Right lobe of liver (tissue), 6 donors: Measurements from ENCODE around the gene TNFSF12. TPM values are rescaled to one million over a fixed set of nuclear protein-coding genes. Genes with fewer than 3 reads are reported as not detected.
A peak's percentile ranks its signal among the peaks of the same experiment; 100 is the strongest.

Source experiments
- ATAC-seq, 4 donors: fragments of 200-7000 bp; cut with Tn5 transposase; one replicate each; pipeline ENCODE4 v1.9.1; 2020; ENCODE audit warnings: mild to moderate bottlenecking in 4 of 4, moderate library complexity in 4 of 4
- DNase-seq, 3 donors: peaks; one replicate each; pipeline ENCODE4 v3.0.0-alpha.2; 2020
- H3K27ac ChIP-seq, 3 donors: fragments of 200-600 bp; one replicate each; pipeline ENCODE4 v1.8.0; 2022
- H3K27me3 ChIP-seq, 2 donors: fragments of 200-600 bp; one replicate each; pipeline ENCODE4 v1.8.0; 2022
- H3K36me3 ChIP-seq, 4 donors: fragments of 200-600 bp; sonication (generic) in 1 of 4; one replicate each; pipeline versions ENCODE4 v1.5.1 to v1.8.0; 2017 to 2022; ENCODE audit warnings: control low read depth in 1 of 4
- H3K4me1 ChIP-seq, 4 donors: fragments of 200-600 bp; sonication (generic) in 1 of 4; one replicate each; pipeline versions ENCODE4 v1.5.1 to v1.8.0; 2017 to 2022; ENCODE audit warnings: control low read depth in 1 of 4
- H3K4me3 ChIP-seq, 3 donors: fragments of 200-600 bp; one replicate each; pipeline ENCODE4 v1.8.0; 2022
- H3K9me3 ChIP-seq, 4 donors: fragments of 200-600 bp; sonication (generic) in 1 of 4; one replicate each; pipeline versions ENCODE4 v1.5.1 to v1.8.0; 2017 to 2022; ENCODE audit warnings: control low read depth in 1 of 4
- POLR2A ChIP-seq: fragments of 450-650 bp; IDR thresholded peaks from one replicate; pipeline ENCODE4 v1.6.1; 2017; ENCODE audit warnings: antibody characterized with exemption, mild to moderate bottlenecking
- WGBS: methylation state at CpG from one replicate; pipeline ENCODE4 v1.1.6; 2018; ENCODE audit warnings: low coverage, low lambda C conversion rate; ENCODE audit not compliant: insufficient coverage; ENCODE audit errors: missing lambda C conversion rate; 5-methylcytosine and 5-hydroxymethylcytosine counted together
- intact Hi-C, 2 donors: fragments of 100-400 bp; cut with DNase I; formaldehyde crosslinking; loops; one replicate each; pipeline versions ENCODE4 v1.11.2 to v1.14.1; 2022
- long read RNA-seq: library from polyadenylated mRNA; unstranded; transcript quantifications from one replicate; pipeline ENCODE4 v2.0.0, GENCODE V29; 2019
- total RNA-seq, 6 experiments: library from RNA; depleted of rRNA in 2 of 6; stranded (reverse); fragments of >200 nt in 2 of 6; fragmentation: NEBNext Ultra II Directional in 3 of 6; extraction: Animal tissue kit (Norgen Biotek cat#: 25700) in 3 of 6; gene quantifications; one replicate each; pipeline versions ENCODE4 v1.1.0 to v1.2.4, GENCODE V29; 2016 to 2023
- TF ChIP-seq, protein P1 (sequence below), 4 donors: fragments of 200-600 bp in 3 of 4; fragments of 450-650 bp in 1 of 4; IDR thresholded peaks; one replicate each; pipeline versions ENCODE4 v1.5.1 to v1.8.0; 2016 to 2022; ENCODE audit warnings: antibody characterized with exemption in 4 of 4, mild to moderate bottlenecking in 2 of 4
- donor health status: DM: no; HTN: yes; CAD: no.
- donor health status: DM: no; HTN: no; CAD: no.
- donor health status: DM: no; HTN: no; CAD: no.
- donor health status: DM: no; HTN: yes; CAD: no.
- donor health status: DM: no; HTN: yes; CAD: no.

The TNFSF12 gene, protein sequence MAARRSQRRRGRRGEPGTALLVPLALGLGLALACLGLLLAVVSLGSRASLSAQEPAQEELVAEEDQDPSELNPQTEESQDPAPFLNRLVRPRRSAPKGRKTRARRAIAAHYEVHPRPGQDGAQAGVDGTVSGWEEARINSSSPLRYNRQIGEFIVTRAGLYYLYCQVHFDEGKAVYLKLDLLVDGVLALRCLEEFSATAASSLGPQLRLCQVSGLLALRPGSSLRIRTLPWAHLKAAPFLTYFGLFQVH
- total RNA-seq, result 10 to 100 TPM in 4 of 6 experiments, 1 to 10 TPM in 2; 6.1 to 14.7 (median 11.4) TPM
- long read RNA-seq, result 0 reads

GRCh38 chr17:7548585-7549400, at the start of gene TNFSF12:
Gene TNFSF12, plus strand, starts transcription at chr17:7549058. Its CDS starts 96 bp downstream, at chr17:7549154.
- 2% methylated on average over 11 of the region's 65 CpGs for WGBS
- Histone ChIP-seq H3K4me1 (peaks cover 0 to 4% (median 0%) of the 10 kb centered on the region in 4 donors), H3K36me3 (no peaks in the 10 kb centered on the region), H3K27me3 (no peaks in the 10 kb centered on the region), H3K27ac (peak within 1 kb of the TSS; percentile 53 to 70 (median 68)), H3K4me3 (peak within 1 kb of the TSS; percentile 55 to 71 (median 58)), H3K9me3 (no peaks in the 10 kb centered on the region)
- DNase-seq (peak; percentile 69 to 75 (median 75)), ATAC-seq (peak; percentile 82 to 85 (median 84))
- TF ChIP-seq, protein P1, sequence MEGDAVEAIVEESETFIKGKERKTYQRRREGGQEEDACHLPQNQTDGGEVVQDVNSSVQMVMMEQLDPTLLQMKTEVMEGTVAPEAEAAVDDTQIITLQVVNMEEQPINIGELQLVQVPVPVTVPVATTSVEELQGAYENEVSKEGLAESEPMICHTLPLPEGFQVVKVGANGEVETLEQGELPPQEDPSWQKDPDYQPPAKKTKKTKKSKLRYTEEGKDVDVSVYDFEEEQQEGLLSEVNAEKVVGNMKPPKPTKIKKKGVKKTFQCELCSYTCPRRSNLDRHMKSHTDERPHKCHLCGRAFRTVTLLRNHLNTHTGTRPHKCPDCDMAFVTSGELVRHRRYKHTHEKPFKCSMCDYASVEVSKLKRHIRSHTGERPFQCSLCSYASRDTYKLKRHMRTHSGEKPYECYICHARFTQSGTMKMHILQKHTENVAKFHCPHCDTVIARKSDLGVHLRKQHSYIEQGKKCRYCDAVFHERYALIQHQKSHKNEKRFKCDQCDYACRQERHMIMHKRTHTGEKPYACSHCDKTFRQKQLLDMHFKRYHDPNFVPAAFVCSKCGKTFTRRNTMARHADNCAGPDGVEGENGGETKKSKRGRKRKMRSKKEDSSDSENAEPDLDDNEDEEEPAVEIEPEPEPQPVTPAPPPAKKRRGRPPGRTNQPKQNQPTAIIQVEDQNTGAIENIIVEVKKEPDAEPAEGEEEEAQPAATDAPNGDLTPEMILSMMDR (IDR thresholded peaks at IDR 0.05), result peak in 1 of 4 donors; percentile 11
- TF ChIP-seq POLR2A, result peak; percentile 47
- intact Hi-C loops, result no loop called here

DNA sequence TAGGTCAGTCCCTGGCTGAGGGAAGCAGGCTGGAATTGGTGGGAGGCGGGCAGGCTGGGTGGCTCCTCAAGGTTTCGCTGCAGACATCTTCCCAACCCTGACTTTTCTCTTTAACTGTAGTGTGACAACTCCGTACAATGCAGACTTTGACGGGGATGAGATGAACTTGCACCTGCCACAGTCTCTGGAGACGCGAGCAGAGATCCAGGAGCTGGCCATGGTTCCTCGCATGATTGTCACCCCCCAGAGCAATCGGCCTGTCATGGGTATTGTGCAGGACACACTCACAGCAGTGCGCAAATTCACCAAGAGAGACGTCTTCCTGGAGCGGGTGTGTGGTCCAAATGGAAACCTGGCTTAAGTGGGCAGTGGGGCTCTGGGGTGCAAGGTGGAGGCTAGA, 49.7 kb upstream of the TNFSF12 start:
- TF ChIP-seq, protein P1 (IDR thresholded peaks at IDR 0.05), result no peak
- no peak for TF ChIP-seq POLR2A
- DNase-seq (no peak), ATAC-seq (no peak)
- Histone ChIP-seq H3K9me3 (no peaks in the 10 kb centered on the region), H3K4me1 (no peaks in the 10 kb centered on the region), H3K4me3 (no peak overlapping the region), H3K36me3 (peaks cover 25 to 86% (median 62%) of the 10 kb centered on the region in 4 donors), H3K27me3 (no peaks in the 10 kb centered on the region), H3K27ac (no peak overlapping the region)
- intact Hi-C loops, result no loop called here
- WGBS, result 93% methylated on average over 6 of the region's 11 CpGs

DNA sequence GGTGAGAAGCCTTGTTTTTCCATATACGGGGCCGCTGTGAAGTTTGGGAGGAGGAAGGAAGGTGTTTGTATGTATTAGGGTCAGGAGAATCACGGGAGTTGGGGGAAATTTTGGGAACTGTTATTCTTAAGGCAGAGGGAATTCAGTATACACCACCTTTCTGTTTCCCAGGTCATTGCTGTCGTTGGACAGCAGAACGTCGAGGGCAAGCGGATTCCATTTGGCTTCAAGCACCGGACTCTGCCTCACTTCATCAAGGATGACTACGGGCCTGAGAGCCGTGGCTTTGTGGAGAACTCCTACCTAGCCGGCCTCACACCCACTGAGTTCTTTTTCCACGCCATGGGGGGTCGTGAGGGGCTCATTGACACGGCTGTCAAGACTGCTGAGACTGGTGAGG, 47.1 kb upstream of the TNFSF12 start:
- no peak for TF ChIP-seq POLR2A
- TF ChIP-seq, protein P1 (IDR thresholded peaks at IDR 0.05), result no peak
- Histone ChIP-seq H3K4me3 (no peak overlapping the region), H3K4me1 (no peaks in the 10 kb centered on the region), H3K27me3 (no peaks in the 10 kb centered on the region), H3K36me3 (peaks cover 21 to 99% (median 69%) of the 10 kb centered on the region in 4 donors), H3K27ac (no peak overlapping the region), H3K9me3 (no peaks in the 10 kb centered on the region)
- no peak for DNase-seq
- intact Hi-C loops, result no loop called here
- WGBS, result 82% methylated on average over 3 of the region's 14 CpGs
- ATAC-seq, result no peak

DNA sequence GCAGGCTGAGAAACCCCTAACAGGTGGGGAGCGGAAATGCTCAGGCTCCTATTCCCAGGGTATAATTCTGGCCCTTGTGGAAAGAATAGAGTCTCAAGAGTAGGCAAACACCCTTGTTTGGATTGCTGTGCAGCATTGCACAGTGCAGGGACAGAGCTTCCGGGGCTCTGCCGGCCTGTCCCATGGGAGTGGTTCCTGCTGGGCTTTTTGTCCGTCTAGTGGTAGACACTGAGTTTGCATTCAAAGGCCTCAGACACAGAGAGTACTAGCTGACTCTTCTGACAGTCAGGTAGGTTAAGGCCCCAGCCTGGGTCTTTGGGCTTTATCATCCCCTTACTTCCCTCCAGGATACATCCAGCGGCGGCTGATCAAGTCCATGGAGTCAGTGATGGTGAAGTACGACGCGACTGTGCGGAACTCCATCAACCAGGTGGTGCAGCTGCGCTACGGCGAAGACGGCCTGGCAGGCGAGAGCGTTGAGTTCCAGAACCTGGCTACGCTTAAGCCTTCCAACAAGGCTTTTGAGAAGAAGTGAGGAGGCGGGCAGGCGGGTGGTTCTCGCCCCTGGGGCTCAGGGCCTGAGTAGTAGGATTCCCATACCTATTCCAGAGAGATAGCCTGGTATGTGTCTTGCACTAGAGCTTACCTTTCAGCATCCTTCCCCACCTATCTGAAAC, 46.5 kb upstream of the TNFSF12 start:
- WGBS, result 84% methylated on average over 8 of the region's 20 CpGs
- Histone ChIP-seq H3K36me3 (peaks cover 21 to 97% (median 69%) of the 10 kb centered on the region in 4 donors), H3K9me3 (no peaks in the 10 kb centered on the region), H3K27me3 (no peaks in the 10 kb centered on the region), H3K27ac (no peak overlapping the region), H3K4me3 (no peak overlapping the region), H3K4me1 (no peaks in the 10 kb centered on the region)
- DNase-seq (no peak), ATAC-seq (no peak)
- TF ChIP-seq, protein P1 (IDR thresholded peaks at IDR 0.05), result no peak
- no peak for TF ChIP-seq POLR2A
- intact Hi-C loops, result no loop called here
